Upper lobe of left lung (tissue), 6 donors: ENCODE measurements around the gene GRM5. TPM values are rescaled to one million over a fixed set of nuclear protein-coding genes. Genes with fewer than 3 reads are reported as not detected.
"Not testable (repeated sequence)": the region's sequence is repeated elsewhere in the genome, so short reads cannot be mapped to it uniquely, and the experiment has no call there.

Experiments
- ATAC-seq, 2 donors: fragments of 200-7000 bp; cut with Tn5 transposase; one replicate each; pipeline ENCODE4 v1.9.1; 2022; ENCODE audit warnings: mild to moderate bottlenecking in 2 of 2, moderate library complexity in 2 of 2; ENCODE audit not compliant: low FRiP score in 2 of 2
- DNase-seq, 2 donors: peaks; one replicate each; pipeline ENCODE4 v3.0.0-alpha.2; 2019 to 2020
- H3K27ac ChIP-seq, 4 donors: fragments of 200-600 bp; sonication (generic); one replicate each; pipeline ENCODE4 v1.5.1; 2016 to 2019
- H3K27me3 ChIP-seq, 4 donors: fragments of 200-600 bp; sonication (generic); one replicate each; pipeline ENCODE4 v1.5.1; 2017 to 2019
- H3K36me3 ChIP-seq, 4 donors: fragments of 200-600 bp; sonication (generic); one replicate each; pipeline ENCODE4 v1.5.1; 2016 to 2019
- H3K4me1 ChIP-seq, 4 donors: fragments of 200-600 bp; sonication (generic); one replicate each; pipeline ENCODE4 v1.5.1; 2018 to 2019
- H3K4me3 ChIP-seq, 4 donors: fragments of 200-600 bp; sonication (generic); one replicate each; pipeline ENCODE4 v1.5.1; 2017 to 2019; ENCODE audit warnings: mild to moderate bottlenecking in 2 of 4, moderate library complexity in 1 of 4
- H3K9me3 ChIP-seq, 4 donors: fragments of 200-600 bp; sonication (generic); one replicate each; pipeline ENCODE4 v1.5.1; 2018 to 2019
- EP300 ChIP-seq, 4 donors: sonication (generic); formaldehyde crosslinking; IDR thresholded peaks; one replicate each; pipeline ENCODE4 v1.5.1; 2017; ENCODE audit warnings: antibody characterized with exemption in 4 of 4, control low read depth in 2 of 4
- POLR2A ChIP-seq, 4 donors: fragments of 450-650 bp; IDR thresholded peaks; one replicate each; pipeline ENCODE4 v1.5.1; 2016 to 2017; ENCODE audit warnings: antibody characterized with exemption in 4 of 4, mild to moderate bottlenecking in 2 of 4
- POLR2AphosphoS5 ChIP-seq, 2 donors: sonication (generic); formaldehyde crosslinking; IDR thresholded peaks; one replicate each; pipeline ENCODE4 v1.5.1; 2017; ENCODE audit warnings: antibody characterized with exemption in 2 of 2
- WGBS, 2 donors: methylation state at CpG; one replicate each; pipeline ENCODE4 v1.1.5; 2017 to 2018; 5-methylcytosine and 5-hydroxymethylcytosine counted together
- total RNA-seq, 6 donors: library from RNA; depleted of rRNA in 4 of 6; stranded (reverse); fragments of >200 nt in 4 of 6; gene quantifications; one replicate each; pipeline versions ENCODE4 v1.1.0 to v1.2.1, GENCODE V29; 2016 to 2021
- TF ChIP-seq, protein P1 (sequence below), 6 experiments: fragments of 450-650 bp in 4 of 6; fragments of 200-600 bp in 2 of 6; sonication (generic) in 2 of 6; IDR thresholded peaks; one replicate each; pipeline ENCODE4 v1.5.1; 2016 to 2019; ENCODE audit warnings: antibody characterized with exemption in 6 of 6
- donor health status: DM: no; HTN: no; CAD: no; lungs with moderate emphysema.
- donor health status: DM: no; HTN: yes; CAD: no; lungs with severe emphysema.

The GRM5 gene
- total RNA-seq, 6 donors from 2014 or later = 0.30 to 4.2 (median 0.32) TPM; not detected in 2

GRCh38 chr11:88843766-88844426, 221.9 kb downstream of the GRM5 start:
- WGBS, 2 donors = 28 to 40% methylated on average over 1 of the region's 1 CpG
- not testable (repeated sequence) for H3K9me3 ChIP-seq, H3K4me3 ChIP-seq, H3K4me1 ChIP-seq, H3K36me3 ChIP-seq, DNase-seq, H3K27me3 ChIP-seq, H3K27ac ChIP-seq, ATAC-seq

- not testable (repeated sequence) for H3K27ac ChIP-seq, H3K36me3 ChIP-seq, H3K4me3 ChIP-seq, H3K4me1 ChIP-seq, H3K27me3 ChIP-seq, H3K9me3 ChIP-seq, ATAC-seq, DNase-seq
- WGBS, 2 donors = 75 to 88% methylated on average over 1 of the region's 1 CpG
Measured at GRCh38 chr11:88838139-88838538, 227.6 kb downstream of the GRM5 start.

GRCh38 chr11:88835709-88836108, 230.1 kb downstream of the GRM5 start:
- not testable (repeated sequence) for H3K36me3 ChIP-seq, H3K4me1 ChIP-seq, ATAC-seq, DNase-seq, H3K27ac ChIP-seq, H3K4me3 ChIP-seq, H3K9me3 ChIP-seq, H3K27me3 ChIP-seq
- 56 to 63% methylated on average over 2 of the region's 2 CpGs for WGBS, 2 donors

DNA sequence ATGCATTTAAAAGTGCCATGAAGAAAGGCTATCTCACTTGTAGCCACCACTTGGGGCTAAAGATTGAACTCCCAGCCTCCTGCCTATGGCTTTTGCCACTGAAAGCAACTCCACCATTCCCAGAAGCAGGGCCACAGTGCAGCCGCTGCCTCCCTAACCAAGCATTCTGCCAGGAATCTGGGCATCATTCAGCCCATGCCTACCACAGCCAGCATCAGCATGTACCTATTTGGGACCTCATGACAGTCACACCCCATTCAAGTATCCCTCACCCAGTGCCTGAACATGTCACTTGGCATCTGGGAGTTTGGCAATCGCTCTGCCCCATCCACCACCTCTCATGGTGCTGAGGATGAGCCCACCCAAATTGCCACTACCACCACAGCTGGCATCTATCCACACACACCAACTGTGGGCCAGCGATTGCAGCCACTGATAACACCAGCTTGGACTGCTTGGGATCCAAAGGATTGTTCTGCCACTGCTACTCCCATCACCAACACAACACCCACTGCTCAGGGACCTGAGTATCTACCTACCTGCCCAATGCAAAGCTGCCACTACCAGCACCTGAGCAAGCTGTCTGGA, 234.4 kb downstream of the GRM5 start:
- no peak for DNase-seq
- 66% methylated on average over 3 of the region's 3 CpGs; no CpG with 5 or more reads in 1 of the 2 donors for WGBS, 2 donors
- H3K4me1 ChIP-seq = no peaks in the 10 kb centered on the region
- no peaks in the 10 kb centered on the region for H3K9me3 ChIP-seq
- no peak overlapping the region for H3K27ac ChIP-seq
- no peak overlapping the region for H3K4me3 ChIP-seq
- TF ChIP-seq, protein P1, sequence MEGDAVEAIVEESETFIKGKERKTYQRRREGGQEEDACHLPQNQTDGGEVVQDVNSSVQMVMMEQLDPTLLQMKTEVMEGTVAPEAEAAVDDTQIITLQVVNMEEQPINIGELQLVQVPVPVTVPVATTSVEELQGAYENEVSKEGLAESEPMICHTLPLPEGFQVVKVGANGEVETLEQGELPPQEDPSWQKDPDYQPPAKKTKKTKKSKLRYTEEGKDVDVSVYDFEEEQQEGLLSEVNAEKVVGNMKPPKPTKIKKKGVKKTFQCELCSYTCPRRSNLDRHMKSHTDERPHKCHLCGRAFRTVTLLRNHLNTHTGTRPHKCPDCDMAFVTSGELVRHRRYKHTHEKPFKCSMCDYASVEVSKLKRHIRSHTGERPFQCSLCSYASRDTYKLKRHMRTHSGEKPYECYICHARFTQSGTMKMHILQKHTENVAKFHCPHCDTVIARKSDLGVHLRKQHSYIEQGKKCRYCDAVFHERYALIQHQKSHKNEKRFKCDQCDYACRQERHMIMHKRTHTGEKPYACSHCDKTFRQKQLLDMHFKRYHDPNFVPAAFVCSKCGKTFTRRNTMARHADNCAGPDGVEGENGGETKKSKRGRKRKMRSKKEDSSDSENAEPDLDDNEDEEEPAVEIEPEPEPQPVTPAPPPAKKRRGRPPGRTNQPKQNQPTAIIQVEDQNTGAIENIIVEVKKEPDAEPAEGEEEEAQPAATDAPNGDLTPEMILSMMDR (IDR thresholded peaks at IDR 0.05) = no peak
- TF ChIP-seq POLR2AphosphoS5 (IDR thresholded peaks at IDR 0.05) (no peak), POLR2A (IDR thresholded peaks at IDR 0.05) (no peak), EP300 (IDR thresholded peaks at IDR 0.05) (no peak)
- H3K36me3 ChIP-seq = no peaks in the 10 kb centered on the region
- no peak for ATAC-seq
- no peaks in the 10 kb centered on the region for H3K27me3 ChIP-seq

GRCh38 chr11:88827018-88827676, 238.6 kb downstream of the GRM5 start:
- ATAC-seq = no peak
- H3K36me3 ChIP-seq = no peaks in the 10 kb centered on the region
- H3K4me3 ChIP-seq = no peak overlapping the region
- TF ChIP-seq POLR2A (IDR thresholded peaks at IDR 0.05) (no peak), POLR2AphosphoS5 (IDR thresholded peaks at IDR 0.05) (no peak), EP300 (IDR thresholded peaks at IDR 0.05) (no peak)
- TF ChIP-seq, protein P1 (IDR thresholded peaks at IDR 0.05) = no peak
- no peaks in the 10 kb centered on the region for H3K27me3 ChIP-seq
- H3K27ac ChIP-seq = no peak overlapping the region
- no peaks in the 10 kb centered on the region for H3K4me1 ChIP-seq
- no peak for DNase-seq
- no peaks in the 10 kb centered on the region for H3K9me3 ChIP-seq
- 36 to 40% methylated on average over 3 of the region's 3 CpGs for WGBS, 2 donors

GRCh38 chr11:88819616-88820015, 246.2 kb downstream of the GRM5 start:
- ATAC-seq (no peak), DNase-seq (no peak)
- no peaks in the 10 kb centered on the region for H3K36me3 ChIP-seq
- no peaks in the 10 kb centered on the region for H3K4me1 ChIP-seq
- TF ChIP-seq, protein P1 (IDR thresholded peaks at IDR 0.05) = no peak
- TF ChIP-seq EP300 (IDR thresholded peaks at IDR 0.05) = no peak
- TF ChIP-seq POLR2AphosphoS5 (IDR thresholded peaks at IDR 0.05) = no peak
- no peak for TF ChIP-seq POLR2A (IDR thresholded peaks at IDR 0.05)
- no peaks in the 10 kb centered on the region for H3K9me3 ChIP-seq
- no peak overlapping the region for H3K27ac ChIP-seq
- 79 to 83% methylated on average over 3 of the region's 3 CpGs for WGBS, 2 donors
- no peaks in the 10 kb centered on the region for H3K27me3 ChIP-seq
- no peak overlapping the region for H3K4me3 ChIP-seq
